22Rv1 (cell line): ENCODE data around the gene RGS1.

Experiments
- ZFX ChIP-seq: fragments of 450-650 bp; IDR thresholded peaks from 2 replicates; pipeline ENCODE4 v1.6.1; 2017; ENCODE audit warnings: antibody characterized with exemption, borderline replicate concordance
- TF ChIP-seq, protein P1 (sequence below): fragments of 450-650 bp; IDR thresholded peaks from 2 replicates; pipeline ENCODE4 v1.5.1; 2017; ENCODE audit warnings: mild to moderate bottlenecking

DNA sequence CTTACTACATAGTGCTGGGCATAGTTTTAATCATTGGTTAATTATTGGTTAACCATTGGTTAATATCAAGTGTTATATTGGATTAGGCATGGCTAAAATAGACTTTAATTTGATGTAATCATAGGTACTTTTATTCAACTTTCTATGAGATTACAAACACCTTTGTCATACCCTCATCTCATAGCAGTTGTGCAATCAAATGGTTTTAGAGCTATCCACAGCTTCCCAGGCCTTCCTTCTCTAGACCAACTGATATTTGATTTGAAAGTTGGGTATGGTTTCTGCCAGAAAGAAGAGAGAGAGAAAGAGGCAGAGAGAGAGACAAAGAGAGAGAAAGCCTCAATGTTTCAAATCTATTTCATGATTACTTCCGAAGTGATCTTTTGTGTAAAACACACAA, 9.6 kb upstream of the RGS1 start:
- TF ChIP-seq, protein P1, sequence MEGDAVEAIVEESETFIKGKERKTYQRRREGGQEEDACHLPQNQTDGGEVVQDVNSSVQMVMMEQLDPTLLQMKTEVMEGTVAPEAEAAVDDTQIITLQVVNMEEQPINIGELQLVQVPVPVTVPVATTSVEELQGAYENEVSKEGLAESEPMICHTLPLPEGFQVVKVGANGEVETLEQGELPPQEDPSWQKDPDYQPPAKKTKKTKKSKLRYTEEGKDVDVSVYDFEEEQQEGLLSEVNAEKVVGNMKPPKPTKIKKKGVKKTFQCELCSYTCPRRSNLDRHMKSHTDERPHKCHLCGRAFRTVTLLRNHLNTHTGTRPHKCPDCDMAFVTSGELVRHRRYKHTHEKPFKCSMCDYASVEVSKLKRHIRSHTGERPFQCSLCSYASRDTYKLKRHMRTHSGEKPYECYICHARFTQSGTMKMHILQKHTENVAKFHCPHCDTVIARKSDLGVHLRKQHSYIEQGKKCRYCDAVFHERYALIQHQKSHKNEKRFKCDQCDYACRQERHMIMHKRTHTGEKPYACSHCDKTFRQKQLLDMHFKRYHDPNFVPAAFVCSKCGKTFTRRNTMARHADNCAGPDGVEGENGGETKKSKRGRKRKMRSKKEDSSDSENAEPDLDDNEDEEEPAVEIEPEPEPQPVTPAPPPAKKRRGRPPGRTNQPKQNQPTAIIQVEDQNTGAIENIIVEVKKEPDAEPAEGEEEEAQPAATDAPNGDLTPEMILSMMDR, result no peak
- TF ChIP-seq ZFX, result no peak
